PC-9 (cell line): ENCODE measurements around the gene TNFRSF14.

ENCODE experiments used
- CTCF ChIP-seq: fragments of 200-600 bp; sonication (generic); conservative IDR thresholded peaks from 2 replicates; pipeline ENCODE4 v1.6.1; 2017; ENCODE audit warnings: mixed run types, antibody characterized with exemption, mild to moderate bottlenecking, moderate library complexity
- EZH2 ChIP-seq: fragments of 200-600 bp; sonication (generic); IDR thresholded peaks from 2 replicates; pipeline ENCODE4 v1.8.0; 2017; ENCODE audit warnings: antibody characterized with exemption, low read depth

- TF ChIP-seq CTCF, result no peak
- no peak for TF ChIP-seq EZH2
Measured at GRCh38 chr1:2538376-2538775, 17.8 kb upstream of the TNFRSF14 start.
